ENCODE measurements around the gene ITGAE.

Gene ITGAE

DNA sequence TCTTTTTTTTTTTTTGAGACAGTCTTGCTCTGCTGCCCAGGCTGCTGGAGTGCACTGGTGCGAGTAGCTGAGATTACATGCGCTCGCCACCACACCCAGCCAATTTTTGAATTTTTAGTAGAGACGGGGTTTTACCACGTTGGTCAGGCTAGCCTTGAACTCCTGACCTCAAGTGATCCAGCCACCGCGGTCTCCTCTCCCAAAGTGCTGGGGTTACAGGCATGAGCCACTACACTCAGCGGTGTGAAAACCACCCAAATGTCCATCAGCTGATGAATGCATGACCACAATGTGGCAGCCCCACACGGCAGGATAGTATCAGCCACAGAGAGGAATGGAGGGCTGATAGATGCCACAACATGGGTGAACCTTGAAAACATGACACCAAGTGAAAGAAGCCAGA lies 107.2 kb downstream of the ITGAE start:
- DNase-seq (ENCODE audit: low read depth, low spot score): no peak

- no peak for DNase-seq (ENCODE audit: low read depth, low spot score)
Measured at GRCh38 chr17:3693141-3693540, 107.8 kb downstream of the ITGAE start.

GRCh38 chr17:3692346-3692745 lies 108.6 kb downstream of the ITGAE start:
- no peak for DNase-seq (ENCODE audit: low read depth, low spot score)

- no peak for DNase-seq (ENCODE audit: low read depth, low spot score)
Measured at GRCh38 chr17:3691617-3692067, 109.3 kb downstream of the ITGAE start.

DNA sequence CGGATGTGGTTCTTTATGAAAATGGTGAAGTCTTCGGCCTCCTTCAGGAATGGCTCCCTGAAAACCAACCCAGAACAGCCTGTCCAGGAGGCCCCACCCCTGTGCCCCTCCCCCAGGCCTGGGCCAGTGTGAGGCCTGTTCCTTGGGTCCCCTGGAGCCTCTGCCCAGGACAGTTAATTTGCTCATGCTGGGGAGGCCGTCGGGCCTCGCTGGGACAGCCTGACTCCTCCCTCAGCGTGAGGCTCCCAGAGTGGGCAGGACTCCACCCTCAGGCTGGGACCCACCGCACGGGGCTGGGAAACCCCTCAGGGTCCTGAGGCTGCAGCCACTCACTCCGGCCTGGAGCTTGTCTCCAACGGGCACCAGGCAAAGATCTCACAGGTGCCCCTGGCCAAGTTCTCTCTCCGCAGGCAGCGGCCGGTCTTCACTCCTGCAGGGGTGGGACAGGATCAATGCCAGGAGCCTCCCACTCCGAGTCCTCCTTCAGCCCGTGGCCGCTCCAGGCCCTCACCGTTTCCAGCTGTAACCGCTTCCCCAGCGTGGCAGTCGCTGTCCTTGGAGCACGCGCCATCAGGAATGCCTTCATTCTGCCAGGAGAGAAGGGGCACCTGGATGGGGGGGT lies 110.8 kb downstream of the ITGAE start:
- no peak for DNase-seq (ENCODE audit: low read depth, low spot score)

- no peak for DNase-seq (ENCODE audit: low read depth, low spot score)
Measured at GRCh38 chr17:3689262-3690093, 111.5 kb downstream of the ITGAE start.

DNA sequence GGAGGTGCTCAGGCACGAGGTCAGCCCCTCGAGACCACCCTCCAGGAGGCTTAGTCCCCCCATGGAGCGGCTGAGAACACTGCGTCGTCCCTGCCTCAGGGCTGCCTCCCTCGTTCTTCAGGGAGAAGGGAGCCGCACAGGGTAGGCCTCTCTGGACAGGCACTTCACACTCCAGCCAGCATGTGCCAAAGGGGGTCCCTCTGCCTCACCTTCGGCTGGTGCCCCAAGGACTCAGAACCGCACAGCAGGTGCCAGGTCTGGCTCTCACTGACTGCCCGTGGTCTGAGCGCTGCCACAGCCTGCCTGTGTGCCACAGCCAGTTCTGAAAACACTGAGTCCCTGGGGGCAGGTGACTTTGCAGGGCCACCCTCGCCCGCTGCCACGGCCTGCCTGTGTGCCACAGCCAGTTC lies 112.1 kb downstream of the ITGAE start:
- no peak for DNase-seq (ENCODE audit: low read depth, low spot score)

DNA sequence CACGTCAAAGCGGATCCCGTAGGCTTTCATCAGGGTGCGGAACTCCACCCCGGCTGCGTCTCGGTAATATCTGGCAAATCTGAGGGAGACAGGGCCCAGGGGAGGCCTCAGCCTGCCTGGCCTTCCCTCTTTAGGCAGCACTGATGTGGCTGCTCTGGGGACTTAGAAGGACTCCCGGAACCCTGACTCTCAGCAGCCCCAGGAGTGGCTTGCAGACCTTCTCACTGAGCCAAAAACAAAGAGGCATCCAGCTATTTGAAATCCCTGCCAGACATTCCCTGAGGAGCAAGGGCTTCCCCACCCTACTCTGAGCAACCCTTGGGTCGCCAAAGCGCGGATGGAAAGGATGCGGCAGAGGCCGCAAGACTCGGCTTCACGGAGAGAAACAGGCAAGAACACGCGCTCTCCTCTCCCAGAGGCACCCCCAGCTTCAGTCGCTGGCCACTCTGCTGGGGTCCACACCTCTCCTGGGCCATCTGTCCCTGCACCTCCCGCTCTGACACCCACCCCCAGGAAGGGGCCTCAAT lies 112.9 kb downstream of the ITGAE start:
- no peak for DNase-seq (ENCODE audit: low read depth, low spot score)

GRCh38 chr17:3685174-3685573 lies 115.8 kb downstream of the ITGAE start:
- no peak for DNase-seq (ENCODE audit: low read depth, low spot score)

DNA sequence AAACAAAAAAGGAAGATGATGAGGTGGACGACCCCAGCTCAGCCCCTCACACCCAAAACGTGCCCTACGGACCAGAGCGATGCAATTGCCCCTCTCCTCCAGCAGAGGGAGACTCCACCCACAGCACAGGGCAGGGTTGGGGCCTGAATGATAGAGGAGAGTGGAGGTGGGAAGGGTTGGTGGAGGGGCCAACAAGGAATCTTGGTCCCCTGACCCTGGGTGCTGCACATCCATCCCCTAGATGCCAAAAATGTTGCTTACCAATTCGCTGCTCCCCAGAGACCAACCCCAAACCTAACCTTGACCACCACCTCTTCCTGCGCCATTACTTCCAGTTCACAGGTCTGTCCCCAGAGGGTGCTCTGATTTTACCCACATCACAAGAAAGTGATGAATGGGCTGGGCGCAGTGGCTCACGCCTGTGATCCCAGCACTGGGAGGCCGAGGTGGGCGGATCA lies 117.9 kb downstream of the ITGAE start:
- DNase-seq (ENCODE audit: low read depth, low spot score): no peak

DNA sequence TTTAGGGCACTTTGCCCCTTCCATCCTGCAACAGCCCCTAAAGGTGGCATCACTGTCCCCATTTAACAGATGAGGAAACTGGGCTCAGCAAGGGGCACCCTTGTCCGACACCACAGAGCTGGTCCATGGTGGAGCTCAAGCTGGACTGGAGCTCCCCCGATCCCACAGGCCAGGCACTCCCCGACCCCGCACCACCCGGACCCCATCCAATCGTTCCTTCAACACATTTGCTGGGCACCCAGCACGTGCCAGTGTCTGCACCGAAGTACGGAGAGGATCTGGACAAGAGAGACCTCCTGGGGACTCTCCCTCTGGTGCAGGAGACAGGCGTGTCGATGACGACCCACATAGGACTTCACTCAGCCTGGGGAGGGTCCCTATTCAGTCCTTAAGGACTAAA lies 119.0 kb downstream of the ITGAE start:
- no peak for DNase-seq (ENCODE audit: low read depth, low spot score)

DNA sequence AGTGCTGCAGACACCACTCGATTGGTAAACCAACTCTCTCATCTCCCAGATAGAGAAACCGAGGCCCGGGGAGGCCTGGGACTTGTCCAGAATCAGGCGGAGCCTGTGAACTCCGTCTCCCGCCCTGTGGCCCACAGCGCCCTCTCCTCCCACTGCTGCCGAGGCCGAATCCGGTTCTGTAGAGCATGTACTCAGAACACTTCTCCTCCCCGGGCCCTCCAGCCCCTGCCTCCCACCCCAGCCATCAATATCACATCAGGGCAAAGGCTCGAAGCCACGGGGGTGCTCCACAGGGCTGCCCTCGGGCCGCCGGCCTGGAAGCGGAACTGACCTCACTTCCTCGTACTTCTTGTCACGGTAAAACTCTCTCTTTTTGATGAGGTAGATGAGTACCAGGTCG lies 119.4 kb downstream of the ITGAE start:
- DNase-seq (ENCODE audit: low read depth, low spot score): no peak

DNA sequence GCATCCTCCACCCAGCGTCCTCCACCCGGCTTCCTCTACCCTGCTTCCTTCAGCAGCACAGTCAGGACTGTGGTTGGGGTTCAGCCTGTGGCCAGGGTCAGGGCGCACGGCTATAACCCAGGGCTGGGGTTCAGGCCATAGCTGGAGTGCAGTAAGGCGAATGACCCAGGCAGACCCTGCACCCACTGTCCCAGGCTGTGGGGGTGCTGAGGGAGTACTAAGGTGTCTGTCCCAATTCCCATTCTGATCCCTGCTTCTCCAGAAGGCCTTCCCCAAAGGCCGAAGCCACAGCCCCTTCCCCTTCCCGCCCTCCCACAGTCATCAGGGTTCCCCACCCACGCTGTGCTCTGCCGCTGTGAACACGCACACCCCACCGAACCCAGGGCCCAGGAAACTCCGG lies 119.9 kb downstream of the ITGAE start:
- DNase-seq (ENCODE audit: low read depth, low spot score): no peak

DNA sequence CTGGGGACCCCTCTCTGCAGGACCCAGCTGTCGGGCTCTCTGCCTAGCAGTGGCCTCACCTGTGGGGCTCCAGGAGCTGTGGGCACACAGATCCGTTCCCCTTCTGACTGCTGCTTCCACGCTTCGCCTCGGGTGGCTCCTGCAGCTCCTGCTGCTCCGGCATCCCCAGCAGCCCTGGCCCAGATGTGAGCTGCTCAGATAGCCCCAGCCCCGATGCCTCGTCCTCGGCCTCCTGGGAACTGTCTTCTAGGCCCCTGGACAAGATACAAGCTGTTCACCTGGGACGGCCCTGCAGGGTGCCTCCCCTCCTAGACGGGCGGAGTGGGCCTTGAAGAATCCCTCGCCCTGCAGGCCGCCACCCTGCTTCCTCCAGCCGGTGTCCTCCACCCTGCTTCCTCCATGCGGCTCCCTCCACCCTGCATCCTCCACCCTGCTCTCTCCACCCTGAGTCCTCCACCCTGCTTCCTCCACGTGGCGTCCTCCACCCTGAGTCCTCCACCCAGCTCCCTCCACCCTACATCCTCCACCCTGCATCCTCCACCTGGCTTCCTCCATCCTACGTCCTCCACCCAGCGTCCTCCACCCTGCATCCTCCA lies 121.4 kb downstream of the ITGAE start:
- DNase-seq (ENCODE audit: low read depth, low spot score): no peak

GRCh38 chr17:3678821-3679530 lies 122.0 kb downstream of the ITGAE start:
- DNase-seq (ENCODE audit: low read depth, low spot score): no peak

GRCh38 chr17:3678095-3678820 lies 122.7 kb downstream of the ITGAE start:
- no peak for DNase-seq (ENCODE audit: low read depth, low spot score)

- DNase-seq (ENCODE audit: low read depth, low spot score): no peak
Measured at GRCh38 chr17:3675886-3676285, 125.1 kb downstream of the ITGAE start.

GRCh38 chr17:3672571-3672970 lies 128.4 kb downstream of the ITGAE start:
- no peak for DNase-seq (ENCODE audit: low read depth, low spot score)

- no peak for DNase-seq (ENCODE audit: low read depth, low spot score)
Measured at GRCh38 chr17:3669548-3669947, 131.4 kb downstream of the ITGAE start.

GRCh38 chr17:3669085-3669347 lies 132.0 kb downstream of the ITGAE start:
- DNase-seq (ENCODE audit: low read depth, low spot score): no peak

- peak; percentile 96 for DNase-seq (ENCODE audit: low read depth, low spot score)
Measured at GRCh38 chr17:3668279-3669084, 132.5 kb downstream of the ITGAE start, which contains the start of the genes EMC6 and TAX1BP3. EMC6 (plus strand) TSS chr17:3668812; CDS start chr17:3669147, 335 bp downstream. TAX1BP3 (minus strand) TSS chr17:3668578; CDS start chr17:3668526, 52 bp downstream.

Measured in smooth muscle cell of the brain vasculature (primary cell).